Lung (tissue), 12 donors: ENCODE measurements around the gene KRT24. TPM values are rescaled to one million over a fixed set of nuclear protein-coding genes. Genes with fewer than 3 reads are reported as not detected.

ENCODE experiments used
- ATAC-seq: fragments of 200-7000 bp; cut with Tn5 transposase; one replicate; pipeline ENCODE4 v1.9.1; 2020; ENCODE audit warnings: moderate number of reproducible peaks; ENCODE audit not compliant: insufficient read depth, low FRiP score
- DNase-seq, 3 donors: peaks; one replicate each; pipeline ENCODE4 v3.0.0-alpha.2; 2013 to 2017
- H3K27ac ChIP-seq, 2 donors: one replicate each; pipeline ENCODE4 v1.5.1; 2013; ENCODE audit warnings: mild to moderate bottlenecking in 2 of 2, moderate library complexity in 2 of 2, control low read depth in 1 of 2, inconsistent platforms in 1 of 2, low read depth in 1 of 2, low read length in 1 of 2
- H3K27me3 ChIP-seq, 3 donors: one replicate each; pipeline ENCODE4 v1.5.1; 2013; ENCODE audit warnings: low read length in 2 of 3; ENCODE audit not compliant: control insufficient read depth in 3 of 3, insufficient read depth in 3 of 3
- H3K36me3 ChIP-seq, 4 donors: one replicate each; pipeline ENCODE4 v1.5.1; 2013; ENCODE audit warnings: low read length in 4 of 4, mild to moderate bottlenecking in 1 of 4, moderate library complexity in 1 of 4; ENCODE audit not compliant: control insufficient read depth in 4 of 4, insufficient read depth in 4 of 4
- H3K4me1 ChIP-seq, 5 donors: one replicate each; pipeline ENCODE4 v1.5.1; 2013; ENCODE audit warnings: low read length in 5 of 5, mild to moderate bottlenecking in 2 of 5, moderate library complexity in 1 of 5; ENCODE audit not compliant: control insufficient read depth in 5 of 5, insufficient read depth in 5 of 5
- H3K4me3 ChIP-seq: one replicate; pipeline ENCODE4 v1.5.1; 2013; ENCODE audit warnings: mild to moderate bottlenecking, control low read depth, moderate library complexity
- H3K9ac ChIP-seq, 2 donors: one replicate each; pipeline ENCODE4 v1.5.1; 2013; ENCODE audit warnings: low read length in 2 of 2, control low read depth in 1 of 2; ENCODE audit not compliant: insufficient read depth in 1 of 2
- H3K9me3 ChIP-seq, 4 donors: one replicate each; pipeline ENCODE4 v1.5.1; 2013; ENCODE audit warnings: low read length in 3 of 4, mild to moderate bottlenecking in 1 of 4, moderate library complexity in 1 of 4; ENCODE audit not compliant: control insufficient read depth in 4 of 4, insufficient read depth in 3 of 4
- CTCF ChIP-seq: IDR thresholded peaks from 2 replicates; pipeline ENCODE4 v1.5.1; 2012; ENCODE audit warnings: mild to moderate bottlenecking; ENCODE audit errors: control extremely low read depth, extremely low read depth
- WGBS, 2 donors: extraction: QIAGEN DNeasy Blood & Tissue Kit; methylation state at CpG; one replicate each; pipeline ENCODE4 v1.1.7; 2013; 5-methylcytosine and 5-hydroxymethylcytosine counted together
- polyA plus RNA-seq, 2 donors: library from polyadenylated mRNA; stranded (reverse); fragments of 200-250 nt; gene quantifications; one replicate each; pipeline ENCODE4 v1.2.1, GENCODE V29; 2013
- total RNA-seq, 2 donors: library from RNA; depleted of rRNA in 1 of 2; stranded (reverse); fragments of >200 nt in 1 of 2; gene quantifications; one replicate each; pipeline ENCODE4 v1.2.1, GENCODE V29; 2014 to 2021
- donor health status: control.
- donor health status: control.
- donor health status: Bipolar disorder and iron deficiency.
- donor health status: healthy.
- donor health status: DM: yes; HTN: yes; CAD: no.

Gene KRT24
- total and polyA plus RNA-seq, 4 donors = 0.05 to 0.08 TPM; not detected in 2

DNA sequence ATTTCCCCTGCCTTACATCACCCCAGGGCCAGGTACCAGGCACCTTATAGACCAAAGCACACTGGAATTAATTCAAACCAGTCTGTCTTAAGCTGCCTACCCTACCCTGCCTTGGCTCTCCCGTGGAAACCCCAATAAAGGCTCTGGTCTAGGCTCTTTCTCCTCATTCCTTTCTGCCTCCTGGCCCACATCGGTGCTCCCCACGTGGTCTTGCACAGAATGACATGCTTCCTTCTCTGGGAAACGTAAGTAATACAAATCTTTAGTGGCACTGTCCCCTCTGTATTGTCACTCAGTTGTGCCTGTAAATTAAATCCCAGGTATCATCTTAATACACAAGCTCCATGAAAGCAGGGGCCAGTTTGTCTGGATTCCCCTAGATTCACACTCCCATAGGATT, 35.0 kb upstream of the KRT24 start:
- 62 to 64% methylated on average over 4 of the region's 4 CpGs for WGBS, 2 donors
- peaks cover 0 to 6% (median 2%) of the 10 kb centered on the region in 4 donors for H3K9me3 ChIP-seq
- DNase-seq = no peak
- H3K4me1 ChIP-seq = no peaks in the 10 kb centered on the region
- H3K9ac ChIP-seq = no peak overlapping the region
- no peaks in the 10 kb centered on the region for H3K27me3 ChIP-seq
- no peak overlapping the region for H3K4me3 ChIP-seq
- no peaks in the 10 kb centered on the region for H3K36me3 ChIP-seq
- no peak for ATAC-seq
- no peak overlapping the region for H3K27ac ChIP-seq
- TF ChIP-seq CTCF = no peak

GRCh38 chr17:40735016-40735415, 31.5 kb upstream of the KRT24 start:
- no peak for DNase-seq
- H3K36me3 ChIP-seq = no peaks in the 10 kb centered on the region
- H3K4me3 ChIP-seq = no peak overlapping the region
- H3K27ac ChIP-seq = no peak overlapping the region
- no peaks in the 10 kb centered on the region for H3K27me3 ChIP-seq
- ATAC-seq = no peak
- no peak overlapping the region for H3K9ac ChIP-seq
- TF ChIP-seq CTCF = no peak
- H3K9me3 ChIP-seq = peaks cover 0 to 3% (median 0%) of the 10 kb centered on the region in 4 donors
- WGBS, 2 donors = 81 to 85% methylated on average over 1 of the region's 1 CpG
- no peaks in the 10 kb centered on the region for H3K4me1 ChIP-seq

DNA sequence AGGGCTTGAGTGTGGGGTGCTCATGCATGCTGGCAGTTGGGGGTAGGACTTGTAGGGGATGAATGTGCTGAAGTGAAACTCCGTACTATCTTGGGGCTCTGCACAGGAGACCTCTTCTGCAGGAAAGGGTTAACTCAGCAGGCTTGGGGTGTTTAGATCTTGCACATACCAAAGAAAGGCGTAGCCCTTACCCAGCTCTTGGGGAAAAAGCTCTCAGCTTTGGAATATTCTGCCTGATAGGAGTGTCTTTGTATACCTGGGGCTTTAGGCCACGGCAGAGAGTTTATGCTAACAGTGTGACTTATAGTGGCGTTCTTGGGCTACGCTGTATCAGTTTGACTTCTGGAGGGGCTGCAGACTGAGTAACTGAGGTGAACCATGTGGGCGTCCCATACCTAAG, 30.5 kb upstream of the KRT24 start:
- no peak for TF ChIP-seq CTCF
- H3K4me3 ChIP-seq = no peak overlapping the region
- H3K4me1 ChIP-seq = no peaks in the 10 kb centered on the region
- 80 to 83% methylated on average over 6 of the region's 6 CpGs for WGBS, 2 donors
- DNase-seq (no peak), ATAC-seq (no peak)
- peaks cover 0 to 3% (median 0%) of the 10 kb centered on the region in 4 donors for H3K9me3 ChIP-seq
- no peak overlapping the region for H3K9ac ChIP-seq
- H3K36me3 ChIP-seq = no peaks in the 10 kb centered on the region
- no peaks in the 10 kb centered on the region for H3K27me3 ChIP-seq
- no peak overlapping the region for H3K27ac ChIP-seq

- WGBS, 2 donors = 84 to 92% methylated on average over 1 of the region's 1 CpG
These were observed 27.4 kb upstream of the KRT24 start for GRCh38 chr17:40730970-40731369.

More at GRCh38 chr17:40730970-40731369, 27.4 kb upstream of the KRT24 start:
- H3K27me3 ChIP-seq = no peaks in the 10 kb centered on the region
- no peaks in the 10 kb centered on the region for H3K4me1 ChIP-seq
- ATAC-seq (no peak), DNase-seq (no peak)
- H3K4me3 ChIP-seq = no peak overlapping the region
- no peak overlapping the region for H3K9ac ChIP-seq
- H3K36me3 ChIP-seq = no peaks in the 10 kb centered on the region
- no peak overlapping the region for H3K27ac ChIP-seq
- H3K9me3 ChIP-seq = peaks cover 0 to 1% (median 0%) of the 10 kb centered on the region in 4 donors
- no peak for TF ChIP-seq CTCF
